SHP77 treated with DMSO at 0.1 percent for 48 hours (cell line): ENCODE measurements around the gene IL1RAPL1.

Experiments
- DNase-seq: peaks from one replicate; lab custom pipeline; 2025; lab: John Stamatoyannopoulos, UW

The IL1RAPL1 gene

DNA sequence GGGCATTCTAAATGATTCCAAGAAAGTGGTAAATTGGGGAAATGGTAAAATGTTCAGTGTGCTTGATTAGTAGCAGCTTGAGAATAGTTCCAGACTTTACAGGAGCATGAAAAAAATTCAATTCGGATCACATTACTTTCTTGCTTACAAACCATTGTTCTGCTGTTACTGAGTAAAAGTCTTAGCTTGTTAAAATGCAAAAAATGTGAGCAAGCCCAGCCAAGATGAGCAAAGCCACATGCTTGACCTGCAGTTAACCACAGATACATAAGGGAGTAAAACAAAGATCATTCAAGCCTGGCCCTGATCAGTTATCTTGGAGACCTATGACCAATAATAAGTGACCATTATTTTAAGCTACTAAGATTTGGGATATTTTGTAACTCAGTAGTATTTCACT lies 1065.2 kb downstream of the IL1RAPL1 start:
- DNase-seq, result no peak

DNA sequence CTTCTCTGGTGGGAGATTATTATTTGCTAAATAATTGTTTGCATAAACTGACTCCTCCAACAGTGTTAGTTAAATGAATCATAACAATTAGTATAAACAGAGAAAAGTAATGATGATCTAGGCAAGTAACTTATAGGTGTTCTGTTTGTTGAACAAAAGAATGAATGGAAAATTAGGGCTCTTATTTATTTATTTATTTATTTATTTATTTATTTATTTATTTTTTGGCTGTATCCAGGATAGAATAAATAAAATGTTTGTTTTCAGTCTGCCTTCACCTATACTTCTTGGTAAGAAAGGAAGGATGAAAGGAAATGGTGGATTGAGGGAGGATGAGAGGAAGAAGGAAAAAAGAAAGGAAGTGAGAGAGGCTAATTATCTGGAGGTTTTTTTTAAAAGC lies 1066.5 kb downstream of the IL1RAPL1 start:
- DNase-seq, result no peak

DNA sequence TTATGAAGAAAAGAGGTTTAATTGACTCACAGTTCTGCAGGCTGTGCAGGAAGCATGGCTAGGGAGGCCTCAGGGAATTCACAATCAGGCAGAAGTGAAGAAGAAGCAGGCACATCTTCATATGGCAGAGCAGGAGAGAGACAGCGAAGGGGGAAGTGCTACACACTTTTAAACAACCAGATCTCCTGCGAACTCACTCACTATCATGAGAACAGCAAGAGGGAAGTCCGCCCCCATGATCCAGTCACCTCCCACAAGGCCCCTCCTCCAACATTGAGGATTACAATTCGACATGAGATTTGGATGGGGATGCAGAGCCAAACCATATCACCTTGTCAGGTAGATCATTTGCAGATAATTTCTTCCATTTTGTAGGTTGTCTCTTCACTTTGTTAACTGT lies 1072.7 kb downstream of the IL1RAPL1 start:
- DNase-seq, result no peak

DNA sequence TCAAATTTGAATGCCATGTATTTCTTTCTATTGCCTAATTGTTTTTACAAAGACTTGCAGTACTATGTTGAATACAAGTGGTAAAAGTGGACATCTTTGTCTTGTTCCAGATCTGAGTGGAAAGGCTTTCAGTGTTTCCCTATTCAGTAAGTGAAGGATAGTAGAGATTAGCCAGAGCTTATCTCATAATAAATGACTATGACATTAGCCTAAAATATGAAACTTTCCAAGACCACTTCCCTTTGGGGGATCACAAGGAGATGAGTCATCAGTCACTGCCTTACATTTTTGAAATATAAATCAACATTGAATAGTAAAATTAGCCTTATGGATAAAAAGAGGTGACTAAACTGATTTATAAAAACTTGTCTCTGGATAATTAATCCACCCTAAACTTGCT lies 1074.0 kb downstream of the IL1RAPL1 start:
- no peak for DNase-seq

GRCh38 chrX:29662101-29662500 lies 1074.9 kb downstream of the IL1RAPL1 start:
- DNase-seq, result no peak

DNA sequence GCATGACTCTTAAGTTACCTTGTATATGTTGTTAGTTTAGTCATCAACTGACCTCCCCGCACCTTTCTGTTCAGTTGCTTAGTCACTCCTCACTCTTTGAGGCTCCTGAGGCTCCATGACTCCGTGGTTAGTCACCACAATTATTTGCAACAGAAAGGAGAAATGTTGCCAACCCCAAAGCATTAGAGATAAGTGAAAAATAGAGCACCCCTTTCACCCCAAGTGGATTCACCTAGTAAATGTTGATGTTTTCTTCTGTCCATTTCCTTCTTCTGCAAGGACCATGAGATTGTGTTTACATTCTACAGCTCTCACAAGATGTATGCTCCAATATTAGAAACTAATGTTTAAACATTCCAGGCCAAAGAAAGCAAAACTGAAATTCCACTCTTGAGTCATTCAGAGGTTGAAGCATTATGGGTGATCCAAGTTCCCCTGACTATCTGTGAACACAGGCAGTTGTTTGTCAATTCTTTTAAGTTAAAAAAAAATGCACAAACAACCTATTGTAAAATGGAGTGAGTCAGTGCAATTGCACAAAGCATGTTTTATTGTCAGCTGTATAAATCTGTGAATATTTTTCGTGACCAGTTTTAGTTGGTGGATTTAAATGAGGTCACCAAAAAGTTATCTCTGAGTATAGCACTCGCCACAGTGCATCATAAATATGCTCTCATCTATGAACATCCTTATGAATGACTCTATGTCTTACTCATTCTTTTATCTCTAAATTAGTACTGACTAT lies 1075.7 kb downstream of the IL1RAPL1 start:
- DNase-seq, result no peak

DNA sequence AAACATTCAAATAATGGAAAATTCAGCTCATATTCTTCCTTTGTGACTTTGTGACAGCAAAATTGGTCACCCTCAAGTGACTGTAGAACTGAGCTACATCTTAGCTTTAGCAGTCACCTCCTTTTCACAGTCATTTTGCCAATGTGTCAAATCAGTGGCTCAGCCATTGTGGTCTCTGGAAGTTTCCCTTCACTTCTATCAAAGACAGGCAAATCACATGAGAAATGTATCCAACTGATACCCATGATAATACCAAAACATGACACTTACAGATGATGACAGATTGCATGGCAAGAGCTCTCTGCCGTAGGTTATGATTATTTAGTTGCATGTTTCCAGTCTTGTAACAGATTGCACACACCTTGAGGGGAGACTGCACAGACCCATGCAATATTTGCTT lies 1078.3 kb downstream of the IL1RAPL1 start:
- no peak for DNase-seq

GRCh38 chrX:29666366-29666765 lies 1079.1 kb downstream of the IL1RAPL1 start:
- no peak for DNase-seq

GRCh38 chrX:29671421-29671820 lies 1084.2 kb downstream of the IL1RAPL1 start:
- DNase-seq, result no peak

DNA sequence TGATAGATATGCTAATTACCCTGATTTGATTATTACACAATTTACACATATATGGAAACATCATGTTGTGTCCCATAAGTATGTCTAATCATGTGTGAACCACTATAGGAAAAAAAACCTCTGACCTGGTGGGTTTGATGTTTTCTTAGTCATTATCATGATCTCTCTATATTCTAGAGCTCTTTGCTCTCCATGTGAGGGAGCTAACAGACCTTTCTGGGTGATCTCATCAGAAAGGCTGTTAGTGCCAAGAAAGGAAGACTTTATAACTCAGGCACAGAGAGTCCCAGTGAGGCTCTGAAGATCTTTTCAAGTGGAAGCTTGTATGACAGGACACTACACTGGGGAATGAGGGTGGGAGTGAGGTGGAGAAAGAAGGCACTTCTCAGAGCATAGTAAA lies 1100.4 kb downstream of the IL1RAPL1 start:
- no peak for DNase-seq

DNA sequence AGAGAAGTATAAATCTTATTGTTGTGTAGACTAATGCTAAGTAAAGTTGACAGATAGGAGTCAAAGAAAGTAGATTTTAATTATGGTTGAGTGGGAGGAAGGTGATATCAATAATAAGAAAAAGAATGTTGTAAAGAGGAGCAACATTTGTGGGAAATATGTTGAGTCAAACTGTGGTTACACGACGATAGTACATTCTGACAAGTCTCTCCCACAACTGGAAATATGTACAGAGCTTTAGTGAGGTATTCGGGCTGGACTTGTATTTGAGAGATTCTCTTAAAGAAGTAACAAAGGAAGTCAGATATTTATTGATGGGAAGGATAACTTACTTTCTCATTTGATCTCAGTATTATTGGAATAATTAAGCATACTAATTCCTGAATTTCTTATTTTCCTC lies 1102.8 kb downstream of the IL1RAPL1 start:
- no peak for DNase-seq

GRCh38 chrX:29691044-29691443 lies 1103.8 kb downstream of the IL1RAPL1 start:
- no peak for DNase-seq

DNA sequence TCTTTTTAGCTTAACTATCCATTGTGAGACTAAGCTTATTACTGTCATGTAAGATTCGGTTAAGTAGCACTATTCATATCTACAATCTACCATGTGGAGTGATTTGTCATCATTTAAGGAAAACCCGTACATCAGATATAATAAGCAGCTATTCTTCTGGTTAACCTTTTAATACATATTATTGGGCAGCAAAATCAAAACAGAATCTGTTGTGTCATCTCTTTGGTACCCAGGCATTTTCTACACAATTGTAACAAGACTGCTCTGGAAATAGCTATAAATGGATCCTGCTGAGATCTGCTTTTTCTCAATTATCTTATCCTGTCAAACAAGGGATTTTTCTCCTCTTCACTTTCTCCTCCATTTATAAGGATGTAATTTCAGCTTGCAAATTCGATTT lies 1106.7 kb downstream of the IL1RAPL1 start:
- no peak for DNase-seq

- DNase-seq, result no peak
These were observed 1112.0 kb downstream of the IL1RAPL1 start for GRCh38 chrX:29699239-29699638.

GRCh38 chrX:29707088-29707487 lies 1119.8 kb downstream of the IL1RAPL1 start:
- no peak for DNase-seq

DNA sequence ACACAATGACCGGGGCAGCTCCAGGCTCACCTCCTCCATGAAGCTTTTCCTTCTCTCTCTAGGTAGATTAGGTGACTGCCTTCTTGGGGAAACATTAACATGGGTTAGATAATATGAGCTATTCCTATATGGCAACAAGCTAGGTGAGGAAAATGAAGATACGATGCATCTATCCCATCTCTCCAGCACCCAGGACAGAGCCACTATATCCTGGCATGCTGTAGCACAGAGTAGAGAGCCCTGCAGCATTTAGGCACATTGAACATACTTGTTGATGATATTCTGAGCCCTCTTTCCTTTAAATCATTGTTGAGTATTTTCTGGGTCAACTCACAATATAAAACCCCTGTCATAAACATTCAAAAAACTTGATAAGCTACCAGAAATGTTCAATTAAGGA lies 1133.9 kb downstream of the IL1RAPL1 start:
- no peak for DNase-seq

DNA sequence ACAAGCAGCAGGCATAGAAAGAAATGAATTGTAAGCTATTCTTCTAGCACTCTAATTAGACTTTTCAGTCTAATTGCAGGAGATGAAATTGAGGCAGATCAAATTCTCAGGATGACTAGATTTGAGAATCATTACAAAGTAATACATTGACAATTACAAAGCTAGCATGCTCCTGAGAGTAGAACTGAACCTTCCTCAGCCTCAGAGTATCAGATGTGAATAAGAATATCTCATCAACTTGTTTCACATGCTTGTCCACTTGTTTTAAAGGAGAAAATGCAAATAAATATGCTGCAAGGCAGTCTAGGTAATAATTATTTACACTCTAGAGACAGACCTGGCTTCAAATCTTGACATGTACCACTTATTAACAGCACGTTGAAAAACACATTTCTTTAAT lies 1137.1 kb downstream of the IL1RAPL1 start:
- DNase-seq, result no peak

DNA sequence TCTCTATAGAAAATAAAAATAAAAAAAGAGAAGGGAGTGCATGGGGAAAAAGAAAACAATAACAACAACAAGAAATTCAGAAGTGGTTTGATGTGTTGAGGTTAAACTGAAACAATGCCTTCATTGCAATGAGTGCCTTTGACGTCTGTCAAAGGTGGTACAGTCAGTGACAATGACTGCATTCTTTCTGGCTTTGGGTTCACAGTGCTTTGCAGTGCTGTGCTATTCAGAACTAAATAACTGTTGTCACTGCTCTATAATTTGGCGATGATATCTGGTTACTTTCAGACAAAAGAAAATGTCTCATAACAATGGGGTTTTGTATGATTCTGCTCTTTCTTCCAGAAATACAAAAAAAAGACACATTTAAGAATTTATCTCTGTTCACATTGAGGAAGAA lies 1139.6 kb downstream of the IL1RAPL1 start:
- DNase-seq, result no peak

DNA sequence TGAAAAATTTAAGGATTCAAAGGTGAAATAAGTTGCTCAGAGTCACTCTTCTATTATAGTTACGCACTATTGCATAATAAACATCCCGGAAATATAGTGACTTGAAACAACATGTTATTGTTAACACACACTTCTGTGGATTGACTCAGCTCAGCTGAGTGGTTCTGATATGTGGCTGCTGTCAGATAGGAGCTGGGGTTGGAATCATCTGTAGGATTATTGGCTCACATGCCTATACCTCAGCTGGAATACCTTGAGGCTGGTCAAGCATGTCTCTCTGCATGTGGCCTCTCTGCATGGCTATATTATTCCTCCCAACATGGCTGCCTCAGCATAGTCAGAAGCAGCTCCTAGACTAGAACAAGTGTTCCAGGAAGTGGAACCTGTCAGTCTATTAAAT lies 1141.4 kb downstream of the IL1RAPL1 start:
- no peak for DNase-seq

- DNase-seq, result no peak
These were observed 1157.7 kb downstream of the IL1RAPL1 start for GRCh38 chrX:29744966-29745365.

GRCh38 chrX:29746326-29746725 lies 1159.1 kb downstream of the IL1RAPL1 start:
- DNase-seq, result no peak

- DNase-seq, result no peak
These were observed 1174.8 kb downstream of the IL1RAPL1 start for GRCh38 chrX:29762006-29762405.

DNA sequence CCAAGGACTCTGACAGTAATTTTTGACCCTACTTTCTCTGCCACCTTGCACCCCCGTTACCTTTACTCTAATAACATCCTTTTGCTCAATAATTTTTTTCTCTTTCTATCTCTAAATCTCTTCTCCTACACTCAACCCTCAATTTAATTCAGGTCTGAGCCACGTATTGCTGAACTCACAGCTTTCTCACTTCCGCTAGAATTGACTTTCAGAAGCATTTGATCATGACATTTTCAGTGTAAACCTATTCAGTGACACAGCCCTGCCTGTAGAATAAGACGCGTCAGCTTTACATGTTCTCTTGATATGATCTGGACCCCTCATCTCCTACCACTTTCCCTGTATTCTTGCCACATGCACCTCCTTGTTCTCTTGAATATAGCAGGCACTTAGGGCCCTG lies 1188.6 kb downstream of the IL1RAPL1 start:
- no peak for DNase-seq

- DNase-seq, result no peak
These were observed 1200.4 kb downstream of the IL1RAPL1 start for GRCh38 chrX:29787656-29788055.
